Measurements from ENCODE around the gene OLIG2. TPM values are rescaled to one million over a fixed set of nuclear protein-coding genes. Genes with fewer than 3 reads are reported as not detected.

OLIG2 gene
- total RNA-seq, 4 donors from 2014 or later, result 0.11 TPM; not detected in 3

DNA sequence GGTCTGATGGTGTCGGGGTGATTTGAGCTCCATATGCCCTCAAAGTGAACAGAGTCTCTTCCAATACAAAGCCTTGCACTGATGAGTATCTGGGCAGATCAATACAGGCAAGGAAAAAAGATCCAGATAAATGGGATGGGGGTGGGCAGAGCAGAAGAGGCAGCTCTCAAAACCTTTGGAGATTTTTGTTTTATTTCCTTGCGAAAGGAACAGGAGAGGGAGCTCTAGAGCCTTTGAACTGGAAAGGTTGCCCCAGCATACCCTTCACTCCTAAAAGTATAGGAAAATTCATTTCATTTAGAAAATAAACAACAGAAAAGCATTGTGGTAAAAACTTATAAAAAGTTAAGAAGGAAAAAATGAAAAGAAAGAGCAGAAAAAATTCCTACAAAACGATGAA is 31.4 kb upstream of the OLIG2 start:
- no peak for TF ChIP-seq POLR2A (IDR thresholded peaks at IDR 0.05)
- TF ChIP-seq, protein P1, sequence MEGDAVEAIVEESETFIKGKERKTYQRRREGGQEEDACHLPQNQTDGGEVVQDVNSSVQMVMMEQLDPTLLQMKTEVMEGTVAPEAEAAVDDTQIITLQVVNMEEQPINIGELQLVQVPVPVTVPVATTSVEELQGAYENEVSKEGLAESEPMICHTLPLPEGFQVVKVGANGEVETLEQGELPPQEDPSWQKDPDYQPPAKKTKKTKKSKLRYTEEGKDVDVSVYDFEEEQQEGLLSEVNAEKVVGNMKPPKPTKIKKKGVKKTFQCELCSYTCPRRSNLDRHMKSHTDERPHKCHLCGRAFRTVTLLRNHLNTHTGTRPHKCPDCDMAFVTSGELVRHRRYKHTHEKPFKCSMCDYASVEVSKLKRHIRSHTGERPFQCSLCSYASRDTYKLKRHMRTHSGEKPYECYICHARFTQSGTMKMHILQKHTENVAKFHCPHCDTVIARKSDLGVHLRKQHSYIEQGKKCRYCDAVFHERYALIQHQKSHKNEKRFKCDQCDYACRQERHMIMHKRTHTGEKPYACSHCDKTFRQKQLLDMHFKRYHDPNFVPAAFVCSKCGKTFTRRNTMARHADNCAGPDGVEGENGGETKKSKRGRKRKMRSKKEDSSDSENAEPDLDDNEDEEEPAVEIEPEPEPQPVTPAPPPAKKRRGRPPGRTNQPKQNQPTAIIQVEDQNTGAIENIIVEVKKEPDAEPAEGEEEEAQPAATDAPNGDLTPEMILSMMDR (IDR thresholded peaks at IDR 0.05), result peak in 1 of 6 experiments; percentile 31
- WGBS, 2 donors, result 40 to 41% methylated on average over 3 of the region's 3 CpGs

DNA sequence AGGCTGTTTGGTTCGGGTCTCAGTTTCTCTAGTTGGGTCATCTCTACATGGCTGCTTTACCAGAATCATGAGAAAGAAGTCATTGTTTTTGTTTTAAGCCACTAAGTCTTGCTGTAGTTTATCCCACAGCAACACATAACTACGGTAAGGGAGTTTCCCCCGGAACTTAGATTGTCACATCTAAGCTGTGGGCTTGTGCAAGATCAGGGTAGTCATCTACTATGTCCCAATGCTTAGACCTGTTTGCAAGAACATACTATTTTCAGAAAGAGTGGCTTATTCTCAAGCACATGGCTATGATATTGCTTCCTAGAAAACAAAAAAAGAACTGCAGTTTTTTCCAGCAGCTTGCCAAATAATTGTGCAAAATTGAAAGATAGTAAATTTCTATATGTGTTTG is 18.0 kb upstream of the OLIG2 start:
- WGBS, 2 donors, result 84 to 86% methylated on average over 3 of the region's 3 CpGs
- Histone ChIP-seq H3K4me1 (no peaks in the 10 kb centered on the region), H3K9me3 (no peaks in the 10 kb centered on the region), H3K27ac (no peak overlapping the region), H3K4me3 (replicated peaks in 1 of 3) (no peak overlapping the region), H3K27me3 (peaks cover 3% of the 10 kb centered on the region), H3K36me3 (no peaks in the 10 kb centered on the region)
- TF ChIP-seq POLR2A (IDR thresholded peaks at IDR 0.05), result no peak
- TF ChIP-seq, protein P1 (IDR thresholded peaks at IDR 0.05), result no peak
- no peak for DNase-seq
- intact Hi-C loops (cut with DNase I), result no loop called here

More for the DNA sequence above, 31.4 kb upstream of the OLIG2 start:
- Histone ChIP-seq H3K27ac (no peak overlapping the region), H3K9me3 (no peaks in the 10 kb centered on the region), H3K36me3 (no peaks in the 10 kb centered on the region), H3K4me1 (no peaks in the 10 kb centered on the region), H3K27me3 (no peaks in the 10 kb centered on the region), H3K4me3 (replicated peaks in 1 of 3) (no peak overlapping the region)
- intact Hi-C loops (cut with DNase I), result no loop called here
- no peak for DNase-seq

DNA sequence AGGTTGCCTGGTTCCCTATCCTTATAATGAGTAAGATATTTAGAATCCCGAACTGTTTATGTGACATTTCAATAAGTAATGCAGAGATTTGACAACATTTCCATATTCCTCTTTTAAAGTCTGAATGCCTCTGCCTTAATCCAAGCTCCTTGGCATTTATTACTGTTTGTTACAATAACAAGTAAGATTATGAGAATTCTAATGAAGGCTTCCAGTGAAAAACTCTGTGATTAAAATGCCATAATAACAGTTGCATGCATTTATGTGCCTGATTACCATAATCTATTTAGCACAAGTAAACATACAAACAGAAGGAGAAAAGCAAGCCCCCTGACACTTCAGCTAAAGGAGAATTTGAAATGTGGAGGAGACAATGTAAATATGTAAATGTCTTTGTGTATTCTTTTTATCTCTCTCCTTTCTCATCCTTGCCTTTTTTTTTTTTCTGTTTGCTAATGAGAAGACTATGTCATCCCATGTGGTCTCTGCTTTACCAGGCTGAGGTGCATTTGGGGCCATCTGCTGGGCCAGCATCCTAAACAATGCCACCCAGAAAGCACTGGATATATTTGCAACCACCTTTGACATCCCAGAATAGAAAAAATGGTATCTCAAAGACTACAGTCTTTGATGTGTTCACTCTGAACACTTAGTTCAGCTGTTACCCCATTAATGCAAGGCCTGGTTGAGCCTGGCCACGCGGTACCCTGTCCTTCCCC is 17.2 kb upstream of the OLIG2 start:
- TF ChIP-seq POLR2A (IDR thresholded peaks at IDR 0.05), result no peak
- TF ChIP-seq, protein P1 (IDR thresholded peaks at IDR 0.05), result no peak
- H3K36me3 ChIP-seq, result no peaks in the 10 kb centered on the region
- H3K27ac ChIP-seq, result no peak overlapping the region
- no peak overlapping the region for H3K4me3 ChIP-seq (replicated peaks in 1 of 3)
- intact Hi-C loops (cut with DNase I), result no loop called here
- no peak for DNase-seq
- 47 to 54% methylated on average over 3 of the region's 3 CpGs for WGBS, 2 donors
- no peaks in the 10 kb centered on the region for H3K4me1 ChIP-seq
- H3K9me3 ChIP-seq, result no peaks in the 10 kb centered on the region
- H3K27me3 ChIP-seq, result peaks cover 3% of the 10 kb centered on the region

DNA sequence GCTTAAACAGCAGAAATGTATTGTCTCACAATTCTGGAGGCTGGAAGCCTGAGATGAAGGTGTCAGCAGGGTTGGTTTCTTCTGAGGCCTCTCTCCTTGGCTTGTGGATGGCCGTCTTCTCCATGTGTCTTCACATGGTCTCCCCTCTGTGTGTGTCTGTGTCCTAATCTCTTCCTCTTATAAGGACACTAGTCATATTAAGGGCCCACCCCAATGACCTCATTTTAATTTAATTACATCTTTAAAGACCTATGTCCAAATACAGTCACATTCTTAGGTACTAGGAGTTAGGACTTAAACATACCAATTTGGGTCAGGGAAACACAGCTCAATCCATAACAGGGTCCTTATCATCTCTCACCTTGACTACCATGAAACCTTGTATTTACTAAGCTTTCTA is 14.8 kb upstream of the OLIG2 start:
- no peak for TF ChIP-seq POLR2A (IDR thresholded peaks at IDR 0.05)
- TF ChIP-seq, protein P1 (IDR thresholded peaks at IDR 0.05), result no peak
- Histone ChIP-seq H3K4me3 (replicated peaks in 1 of 3) (no peak overlapping the region), H3K4me1 (no peaks in the 10 kb centered on the region), H3K9me3 (no peaks in the 10 kb centered on the region), H3K36me3 (no peaks in the 10 kb centered on the region), H3K27ac (no peak overlapping the region), H3K27me3 (peaks cover 3% of the 10 kb centered on the region)
- intact Hi-C loops (cut with DNase I), result no loop called here
- WGBS, 2 donors, result 94 to 100% methylated on average over 1 of the region's 1 CpG
- no peak for DNase-seq

DNA sequence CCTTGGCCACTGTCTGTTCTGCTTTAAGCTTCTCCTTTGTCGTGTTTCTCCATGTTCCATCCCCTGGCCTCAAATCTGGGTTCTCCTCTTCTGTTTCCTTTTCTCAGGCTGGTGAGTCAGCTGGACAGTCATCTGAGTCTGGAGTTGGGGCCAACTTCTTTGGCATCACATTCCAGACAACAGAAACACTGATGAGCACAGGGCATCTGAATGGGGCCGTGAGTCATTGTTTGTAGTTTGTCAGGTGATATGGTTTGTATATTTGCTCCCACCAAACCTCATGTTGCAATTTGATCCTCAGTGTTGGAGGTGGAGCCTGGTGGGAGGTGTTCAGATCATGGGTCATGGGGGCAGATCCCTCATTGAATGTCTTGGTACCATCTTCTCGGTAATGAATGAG is 14.3 kb upstream of the OLIG2 start:
- H3K36me3 ChIP-seq, result no peaks in the 10 kb centered on the region
- H3K4me1 ChIP-seq, result no peaks in the 10 kb centered on the region
- peaks cover 3% of the 10 kb centered on the region for H3K27me3 ChIP-seq
- TF ChIP-seq, protein P1 (IDR thresholded peaks at IDR 0.05), result no peak
- TF ChIP-seq POLR2A (IDR thresholded peaks at IDR 0.05), result no peak
- 80 to 86% methylated on average over 3 of the region's 3 CpGs for WGBS, 2 donors
- no peak overlapping the region for H3K27ac ChIP-seq
- intact Hi-C loops (cut with DNase I), result no loop called here
- H3K4me3 ChIP-seq (replicated peaks in 1 of 3), result no peak overlapping the region
- no peak for DNase-seq
- H3K9me3 ChIP-seq, result no peaks in the 10 kb centered on the region
